HG03457 (cell line): ENCODE measurements around the gene AGPAT3.
"Not testable (repeated sequence)": the region's sequence is repeated elsewhere in the genome, so short reads cannot be mapped to it uniquely, and the experiment has no call there.

Experiments used
- ATAC-seq: cut with Tn5 transposase; IDR thresholded peaks from one replicate; pipeline ENCODE4 v1.9.1; 2021; ENCODE audit warnings: moderate number of reproducible peaks; ENCODE audit not compliant: unreplicated experiment

The AGPAT3 gene

GRCh38 chr21:43864962-43865539 is at the start of gene AGPAT3:
TSS of gene AGPAT3 (plus strand) at chr21:43865223. CDS start at chr21:43959682, 94,459 bp downstream.
- no peak for ATAC-seq

- ATAC-seq: no peak
Observed at GRCh38 chr21:43815991-43816390, 49.0 kb upstream of the AGPAT3 start.

- no peak for ATAC-seq
Observed at GRCh38 chr21:43816611-43817071, 48.4 kb upstream of the AGPAT3 start.

GRCh38 chr21:43817157-43818086 is 47.6 kb upstream of the AGPAT3 start:
- no peak for ATAC-seq

- no peak for ATAC-seq
Observed at GRCh38 chr21:43818685-43819084, 46.3 kb upstream of the AGPAT3 start.

- ATAC-seq: no peak
Observed at GRCh38 chr21:43819511-43820405, 45.3 kb upstream of the AGPAT3 start.

- no peak for ATAC-seq
Observed at GRCh38 chr21:43820466-43820865, 44.6 kb upstream of the AGPAT3 start.

- not testable (repeated sequence) for ATAC-seq
Observed at GRCh38 chr21:43822166-43822565, 42.9 kb upstream of the AGPAT3 start.

GRCh38 chr21:43822741-43823140 is 42.3 kb upstream of the AGPAT3 start:
- not testable (repeated sequence) for ATAC-seq

GRCh38 chr21:43824333-43825241 is 40.4 kb upstream of the AGPAT3 start:
- ATAC-seq: no peak

- ATAC-seq: no peak
Observed at GRCh38 chr21:43825242-43825935, 39.6 kb upstream of the AGPAT3 start.

GRCh38 chr21:43825936-43826622 is 38.9 kb upstream of the AGPAT3 start:
- no peak for ATAC-seq

GRCh38 chr21:43826623-43826974 is 38.4 kb upstream of the AGPAT3 start:
- ATAC-seq: no peak

GRCh38 chr21:43827015-43827611 is 37.9 kb upstream of the AGPAT3 start:
- no peak for ATAC-seq

- ATAC-seq: no peak
Observed at GRCh38 chr21:43829161-43829560, 35.9 kb upstream of the AGPAT3 start.

GRCh38 chr21:43829575-43830119 is 35.4 kb upstream of the AGPAT3 start:
- no peak for ATAC-seq

- ATAC-seq: no peak
Observed at GRCh38 chr21:43832158-43832550, 32.9 kb upstream of the AGPAT3 start.

- ATAC-seq: no peak
Observed at GRCh38 chr21:43832648-43833047, 32.4 kb upstream of the AGPAT3 start.
